Stimulated activated CD4-positive, alpha-beta T cell treated with anti-CD3 and anti-CD28 coated beads, Interleukin-2, amount 100 ng/mL, for 4 hours (primary cell): ENCODE measurements around the gene NUDT19.
"Not testable (repeated sequence)": the region's sequence is repeated elsewhere in the genome, so short reads cannot be mapped to it uniquely, and the experiment has no call there.

Experiments used
- DNase-seq: peaks from one replicate; pipeline ENCODE4 v3.0.0-alpha.2; 2020; ENCODE audit warnings: low read depth

Gene NUDT19

DNA sequence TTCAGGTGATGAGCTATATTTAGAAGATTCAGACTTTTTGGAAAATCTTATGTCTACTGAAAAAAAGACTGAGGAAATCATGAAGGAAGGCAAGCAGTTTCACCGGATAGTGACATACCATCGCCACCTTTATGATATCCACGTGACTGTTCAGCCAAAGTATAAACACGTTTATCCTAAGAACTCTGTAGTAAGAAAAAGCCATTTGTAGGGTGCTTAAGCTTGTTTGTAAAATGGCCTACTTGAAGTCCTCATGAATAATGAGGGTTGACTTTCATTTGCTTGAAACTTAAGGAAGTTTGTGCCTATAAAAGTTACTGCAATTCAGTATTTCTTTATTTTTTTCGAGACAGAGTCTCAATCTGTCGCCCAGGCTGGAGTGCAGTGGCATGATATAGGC is 20.1 kb downstream of the NUDT19 start:
- no peak for DNase-seq

GRCh38 chr19:32716203-32716602 is 24.6 kb downstream of the NUDT19 start:
- DNase-seq: not testable (repeated sequence)

DNA sequence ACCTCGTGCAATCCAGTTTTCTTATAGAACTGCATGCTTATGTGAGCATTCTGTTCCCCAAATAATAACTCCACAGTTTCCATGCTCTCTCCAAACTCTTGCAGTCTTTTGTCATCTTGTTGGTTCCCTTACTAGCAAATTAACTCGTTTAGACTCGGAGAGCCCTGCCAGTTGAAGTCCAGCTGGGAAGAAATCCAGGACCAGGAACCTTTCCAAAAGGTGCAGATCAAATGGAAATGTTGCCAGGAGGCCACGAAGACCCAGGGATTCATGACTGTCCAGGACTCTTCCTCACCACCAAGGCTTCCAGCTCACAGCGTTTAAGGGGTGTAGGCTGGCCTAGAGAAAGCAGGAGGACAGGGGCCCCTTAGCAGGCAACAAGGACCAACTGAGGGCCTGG is 25.9 kb downstream of the NUDT19 start:
- DNase-seq: no peak

- DNase-seq: no peak
Observed at GRCh38 chr19:32718286-32718685, 26.7 kb downstream of the NUDT19 start.

- no peak for DNase-seq
Observed at GRCh38 chr19:32719611-32720059, 28.0 kb downstream of the NUDT19 start, which contains the start of gene TDRD12. TDRD12 (plus strand) TSS chr19:32719767; CDS start chr19:32720073, 306 bp downstream.

- no peak for DNase-seq
Observed at GRCh38 chr19:32720216-32720935, 28.8 kb downstream of the NUDT19 start.

GRCh38 chr19:32720936-32721250 is 29.3 kb downstream of the NUDT19 start:
- no peak for DNase-seq

- DNase-seq: no peak
Observed at GRCh38 chr19:32735936-32736335, 44.3 kb downstream of the NUDT19 start.

DNA sequence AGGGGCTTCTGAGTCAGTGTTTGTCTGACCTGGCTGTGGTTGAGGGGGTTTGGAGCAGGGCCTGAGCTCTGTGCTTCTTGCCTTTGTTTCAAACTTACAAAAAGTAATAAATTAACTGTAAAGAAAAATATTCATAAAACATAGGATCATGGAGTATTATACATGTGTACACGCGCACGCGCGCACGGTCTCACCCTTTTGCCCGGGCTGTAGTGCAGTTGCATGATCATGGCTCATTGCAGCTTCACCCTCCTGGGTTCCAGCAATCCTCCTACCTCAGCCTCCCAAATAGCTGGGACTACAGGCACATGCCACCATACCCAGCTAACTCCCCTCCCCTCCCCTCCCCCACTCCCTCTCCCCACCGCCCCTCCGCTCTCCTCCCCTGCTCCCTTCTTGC is 51.4 kb downstream of the NUDT19 start:
- DNase-seq: no peak

DNA sequence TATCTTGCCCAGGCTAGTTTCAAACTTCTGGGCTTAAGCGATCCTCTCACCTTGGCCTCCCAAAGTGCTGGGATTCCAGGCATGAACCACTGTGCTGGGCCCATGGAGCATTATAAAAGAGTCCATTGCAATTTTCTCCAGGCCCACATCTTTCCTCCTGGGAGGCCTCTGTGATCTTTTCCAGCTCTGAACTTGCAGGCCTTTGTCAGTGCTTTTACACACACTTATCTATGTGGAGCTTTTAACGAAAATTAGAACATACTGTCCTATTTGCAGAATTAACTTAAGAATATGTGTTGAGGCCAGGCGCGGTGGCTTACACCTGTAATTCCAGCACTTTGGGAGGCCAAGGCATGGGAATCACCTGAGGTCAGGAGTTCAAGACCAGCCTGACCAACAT is 51.8 kb downstream of the NUDT19 start:
- no peak for DNase-seq

DNA sequence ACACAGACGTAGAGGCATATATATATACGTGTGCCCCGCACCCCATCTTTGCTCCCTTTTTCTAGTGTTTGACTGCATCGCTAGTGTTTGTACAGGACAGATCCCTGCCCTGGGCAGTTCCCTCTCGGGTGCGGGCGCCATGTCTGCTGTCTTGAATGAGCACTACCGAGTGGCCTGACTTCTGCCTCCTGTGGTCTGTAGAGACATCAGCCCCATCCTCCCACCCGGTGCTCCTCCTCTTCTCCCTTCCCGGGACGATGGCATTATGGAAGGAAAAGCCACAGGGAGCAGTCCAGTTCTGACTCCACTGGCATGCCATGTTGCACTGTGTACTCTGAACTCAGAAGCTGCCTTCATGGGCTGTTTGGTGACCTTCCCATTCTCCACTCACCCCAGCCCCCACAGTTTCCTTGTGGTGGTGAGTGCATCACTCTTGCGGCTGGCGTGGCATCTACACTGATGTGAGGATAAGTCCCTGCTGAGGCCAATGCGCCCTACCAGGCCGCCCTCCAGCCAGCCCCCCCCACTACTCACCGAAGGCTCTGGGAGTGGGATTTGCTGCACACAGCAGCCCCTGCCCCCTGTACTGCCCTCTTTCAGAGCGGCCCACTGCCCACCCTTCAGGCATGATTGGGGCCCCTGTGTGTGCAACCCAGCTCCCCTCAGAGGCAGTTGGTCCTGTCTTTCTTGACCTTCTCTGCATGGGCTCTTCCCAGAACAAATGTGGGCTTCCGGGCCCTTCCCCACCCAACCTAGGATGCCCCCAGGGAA is 53.1 kb downstream of the NUDT19 start:
- DNase-seq: no peak

- not testable (repeated sequence) for DNase-seq
Observed at GRCh38 chr19:32745594-32746251, 54.1 kb downstream of the NUDT19 start.

GRCh38 chr19:32746631-32747196 is 55.1 kb downstream of the NUDT19 start:
- DNase-seq: not testable (repeated sequence)

GRCh38 chr19:32748497-32748896 is 56.9 kb downstream of the NUDT19 start:
- DNase-seq: no peak

- no peak for DNase-seq
Observed at GRCh38 chr19:32748948-32749347, 57.3 kb downstream of the NUDT19 start.

DNA sequence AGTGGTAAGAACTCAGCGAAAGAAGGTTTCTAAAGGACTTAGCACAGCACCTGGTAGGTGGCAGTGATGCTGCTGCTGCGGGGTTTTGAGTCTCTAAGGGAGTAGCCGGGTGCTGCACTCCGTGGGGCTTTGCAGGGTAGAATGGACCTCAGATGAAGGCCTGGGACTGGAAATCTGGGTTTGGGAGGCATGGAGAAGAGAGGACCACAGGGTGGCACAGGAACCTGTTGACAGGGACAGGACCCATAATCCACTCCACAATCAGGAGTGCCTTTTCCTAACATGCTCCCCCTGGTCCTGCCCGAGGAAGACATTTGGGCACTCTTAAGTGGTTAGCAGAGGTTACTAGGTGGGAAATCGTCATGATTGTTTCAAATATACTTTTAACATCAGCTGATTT is 57.7 kb downstream of the NUDT19 start:
- DNase-seq: no peak

DNA sequence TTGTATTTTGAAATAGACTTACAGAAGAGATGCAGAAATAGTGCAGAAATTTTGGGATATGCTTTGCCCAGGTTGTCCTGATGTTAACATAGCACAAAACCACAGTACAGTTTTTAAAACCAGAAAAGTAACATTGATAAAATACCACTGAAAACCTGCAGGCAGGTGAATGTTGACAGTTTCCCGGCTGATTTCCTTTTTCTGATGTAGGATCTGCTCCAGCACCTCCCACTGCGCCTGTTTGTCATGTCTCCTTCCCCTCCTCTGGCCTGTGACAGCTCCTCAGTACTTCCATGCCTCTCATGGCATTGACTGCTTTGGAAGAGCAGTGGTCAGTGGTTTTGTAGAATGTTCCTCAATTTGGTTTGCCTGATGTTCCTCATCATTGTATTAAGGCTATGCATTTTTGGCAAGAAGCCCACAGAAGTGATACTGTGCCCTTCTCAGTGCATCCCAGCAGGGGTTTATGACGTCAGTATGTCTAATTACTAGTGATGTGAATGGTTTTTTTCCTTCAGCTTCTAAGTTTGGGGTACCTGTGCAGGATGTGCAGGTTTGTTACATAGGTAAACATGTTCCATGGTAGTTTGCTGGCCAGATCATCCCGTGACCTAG is 58.9 kb downstream of the NUDT19 start:
- DNase-seq: no peak

DNA sequence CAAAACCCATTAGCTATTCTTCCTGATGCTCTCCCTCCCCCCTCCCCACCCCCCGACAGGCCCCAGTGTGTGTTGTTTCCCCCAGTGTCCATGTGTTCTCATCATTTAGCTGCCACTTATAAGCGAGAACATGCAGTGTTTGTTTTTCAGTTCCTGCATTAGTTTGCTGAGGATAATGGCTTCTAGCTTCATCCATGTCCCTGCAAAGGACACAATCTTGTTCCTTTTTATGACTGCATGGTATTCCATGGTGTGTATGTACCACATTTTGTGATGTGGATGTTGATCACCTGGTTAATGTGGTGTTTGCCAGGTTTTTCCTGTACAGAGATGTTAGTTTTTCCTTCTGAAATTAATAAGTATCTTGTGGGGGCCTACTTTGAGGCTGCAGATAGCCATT is 59.4 kb downstream of the NUDT19 start:
- DNase-seq: no peak

DNA sequence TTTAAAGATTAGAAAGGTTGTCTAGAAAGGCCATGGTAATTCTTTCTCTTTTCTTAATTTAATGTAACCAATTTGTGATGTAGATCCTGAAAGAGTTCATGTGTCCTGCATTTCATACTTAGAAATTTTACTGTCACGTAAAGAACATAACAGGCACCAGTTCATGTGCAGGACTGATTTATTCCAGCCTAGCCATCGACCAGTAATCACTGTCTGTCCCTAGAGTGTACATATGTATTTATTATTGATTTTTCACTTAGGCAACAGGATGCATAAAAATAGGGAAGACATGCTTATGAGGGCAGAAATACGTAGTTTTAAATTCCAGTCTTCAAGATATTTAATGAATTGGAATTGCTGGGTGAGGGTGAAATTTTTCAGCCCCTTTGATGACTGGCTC is 65.6 kb downstream of the NUDT19 start:
- DNase-seq: no peak
